Measurements from ENCODE around the gene COL9A1.

DNA sequence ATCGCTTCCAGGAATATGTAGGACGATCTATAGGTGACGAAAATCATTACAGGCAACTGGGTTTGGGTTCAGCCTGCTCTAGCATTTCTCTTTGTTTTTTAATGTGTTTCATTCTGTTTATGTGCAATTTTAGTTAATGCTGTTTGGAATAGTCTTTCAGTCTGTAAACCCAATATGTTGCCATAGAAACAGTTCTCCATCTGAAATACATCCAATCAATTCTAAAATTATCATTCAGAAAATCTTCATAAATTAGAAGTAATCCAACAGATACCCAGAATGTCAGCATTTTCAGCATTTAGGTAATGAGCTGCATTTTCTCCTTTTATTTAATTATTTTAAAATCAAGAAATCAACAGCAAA lies 34.8 kb upstream of the COL9A1 start:
- TF ChIP-seq, protein P1, sequence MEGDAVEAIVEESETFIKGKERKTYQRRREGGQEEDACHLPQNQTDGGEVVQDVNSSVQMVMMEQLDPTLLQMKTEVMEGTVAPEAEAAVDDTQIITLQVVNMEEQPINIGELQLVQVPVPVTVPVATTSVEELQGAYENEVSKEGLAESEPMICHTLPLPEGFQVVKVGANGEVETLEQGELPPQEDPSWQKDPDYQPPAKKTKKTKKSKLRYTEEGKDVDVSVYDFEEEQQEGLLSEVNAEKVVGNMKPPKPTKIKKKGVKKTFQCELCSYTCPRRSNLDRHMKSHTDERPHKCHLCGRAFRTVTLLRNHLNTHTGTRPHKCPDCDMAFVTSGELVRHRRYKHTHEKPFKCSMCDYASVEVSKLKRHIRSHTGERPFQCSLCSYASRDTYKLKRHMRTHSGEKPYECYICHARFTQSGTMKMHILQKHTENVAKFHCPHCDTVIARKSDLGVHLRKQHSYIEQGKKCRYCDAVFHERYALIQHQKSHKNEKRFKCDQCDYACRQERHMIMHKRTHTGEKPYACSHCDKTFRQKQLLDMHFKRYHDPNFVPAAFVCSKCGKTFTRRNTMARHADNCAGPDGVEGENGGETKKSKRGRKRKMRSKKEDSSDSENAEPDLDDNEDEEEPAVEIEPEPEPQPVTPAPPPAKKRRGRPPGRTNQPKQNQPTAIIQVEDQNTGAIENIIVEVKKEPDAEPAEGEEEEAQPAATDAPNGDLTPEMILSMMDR (IDR thresholded peaks at IDR 0.05), result no peak
- no peak for TF ChIP-seq POLR2AphosphoS5 (IDR thresholded peaks at IDR 0.05; ENCODE audit: low read depth, low read length)
- no peak for TF ChIP-seq SIN3A (IDR thresholded peaks at IDR 0.05; ENCODE audit: borderline replicate concordance, insufficient read depth, low read depth, low read length)
